ENCODE results near the gene ABCD4.
"Not testable (repeated sequence)": the region's sequence is repeated elsewhere in the genome, so short reads cannot be mapped to it uniquely, and the experiment has no call there.

Gene ABCD4

GRCh38 chr14:74302152-74302628 lies 544 bp downstream of the ABCD4 start:
- no peak for DNase-seq (ENCODE audit: low read depth in 2 of 2)

- no peak for DNase-seq (ENCODE audit: low read depth in 2 of 2)
These were observed 1.1 kb downstream of the ABCD4 start for GRCh38 chr14:74301594-74302151.

- no peak for DNase-seq (ENCODE audit: low read depth in 2 of 2)
These were observed 3.6 kb downstream of the ABCD4 start for GRCh38 chr14:74299061-74299545.

GRCh38 chr14:74297986-74298385 lies 4.7 kb downstream of the ABCD4 start:
- DNase-seq (ENCODE audit: low read depth in 2 of 2): no peak

- DNase-seq (ENCODE audit: low read depth in 2 of 2): no peak
These were observed 6.7 kb downstream of the ABCD4 start for GRCh38 chr14:74296037-74296467.

- DNase-seq (ENCODE audit: low read depth in 2 of 2): no peak
These were observed 9.1 kb downstream of the ABCD4 start for GRCh38 chr14:74293606-74294005.

GRCh38 chr14:74292061-74292460 lies 10.7 kb downstream of the ABCD4 start:
- DNase-seq (ENCODE audit: low read depth in 2 of 2): no peak

GRCh38 chr14:74290415-74290814 lies 12.3 kb downstream of the ABCD4 start:
- DNase-seq (ENCODE audit: low read depth in 2 of 2): no peak

- no peak for DNase-seq (ENCODE audit: low read depth in 2 of 2)
These were observed 12.9 kb downstream of the ABCD4 start for GRCh38 chr14:74289801-74290200.

GRCh38 chr14:74286736-74287135 lies 16.0 kb downstream of the ABCD4 start:
- DNase-seq (ENCODE audit: low read depth in 2 of 2): no peak

- no peak for DNase-seq (ENCODE audit: low read depth in 2 of 2)
These were observed 21.7 kb downstream of the ABCD4 start for GRCh38 chr14:74281069-74281468.

GRCh38 chr14:74278080-74278479 lies 24.7 kb downstream of the ABCD4 start:
- DNase-seq (ENCODE audit: low read depth in 2 of 2): no peak

GRCh38 chr14:74275241-74275841 lies 27.4 kb downstream of the ABCD4 start:
- DNase-seq (ENCODE audit: low read depth in 2 of 2): no peak

- no peak for DNase-seq (ENCODE audit: low read depth in 2 of 2)
These were observed 31.4 kb downstream of the ABCD4 start for GRCh38 chr14:74271365-74271764.

GRCh38 chr14:74270382-74271177 lies 32.2 kb downstream of the ABCD4 start:
- not testable (repeated sequence) for DNase-seq (ENCODE audit: low read depth in 2 of 2)

- DNase-seq (ENCODE audit: low read depth in 2 of 2): no peak
These were observed 35.1 kb downstream of the ABCD4 start for GRCh38 chr14:74267588-74267987.

GRCh38 chr14:74265301-74265965 lies 37.3 kb downstream of the ABCD4 start:
- DNase-seq (ENCODE audit: low read depth in 2 of 2): no peak

- DNase-seq (ENCODE audit: low read depth in 2 of 2): no peak
These were observed 38.8 kb downstream of the ABCD4 start for GRCh38 chr14:74263921-74264320.

- DNase-seq (ENCODE audit: low read depth in 2 of 2): no peak
These were observed 39.6 kb downstream of the ABCD4 start for GRCh38 chr14:74263181-74263580.

- DNase-seq (ENCODE audit: low read depth in 2 of 2): no peak
These were observed 40.7 kb downstream of the ABCD4 start for GRCh38 chr14:74262076-74262475.

- no peak for DNase-seq (ENCODE audit: low read depth in 2 of 2)
These were observed 41.4 kb downstream of the ABCD4 start for GRCh38 chr14:74261288-74261687.

- DNase-seq (ENCODE audit: low read depth in 2 of 2): no peak
These were observed 42.1 kb downstream of the ABCD4 start for GRCh38 chr14:74260525-74261233.
